ENCODE results near the gene MYBPH. TPM values are rescaled to one million over a fixed set of nuclear protein-coding genes. Genes with fewer than 3 reads are reported as not detected.

MYBPH gene
- polyA plus RNA-seq, 1 donor = 0.45 TPM

- no peaks in the 10 kb centered on the region for H3K27me3 ChIP-seq (ENCODE audit: control insufficient read depth, insufficient read depth, low read length)
- no peak overlapping the region for H3K27ac ChIP-seq (ENCODE audit: low read length)
- H3K36me3 ChIP-seq (ENCODE audit: control insufficient read depth, insufficient read depth, low read length) = no peaks in the 10 kb centered on the region
- no peak for DNase-seq
- H3K9me3 ChIP-seq (ENCODE audit: control insufficient read depth, low read depth, low read length) = no peaks in the 10 kb centered on the region
- WGBS (ENCODE audit: insufficient coverage, low lambda C conversion rate) = 92% methylated on average over 2 of the region's 8 CpGs
- H3K4me3 ChIP-seq (ENCODE audit: low read length) = no peak overlapping the region
- peaks cover 3% of the 10 kb centered on the region for H3K4me1 ChIP-seq (ENCODE audit: control insufficient read depth, insufficient read depth, low read length)
These were observed 35.6 kb downstream of the MYBPH start for GRCh38 chr1:203139976-203140475.

GRCh38 chr1:203138066-203138465 is 37.6 kb downstream of the MYBPH start:
- H3K27ac ChIP-seq (ENCODE audit: low read length) = no peak overlapping the region
- 80% methylated on average over 2 of the region's 3 CpGs for WGBS (ENCODE audit: insufficient coverage, low lambda C conversion rate)

GRCh38 chr1:203137324-203137723 is 38.3 kb downstream of the MYBPH start:
- 92% methylated on average over 4 of the region's 4 CpGs for WGBS (ENCODE audit: insufficient coverage, low lambda C conversion rate)
- Histone ChIP-seq H3K9me3 (ENCODE audit: control insufficient read depth, low read depth, low read length) (no peaks in the 10 kb centered on the region), H3K4me1 (ENCODE audit: control insufficient read depth, insufficient read depth, low read length) (peaks cover 3% of the 10 kb centered on the region)

More at GRCh38 chr1:203138066-203138465, 37.6 kb downstream of the MYBPH start:
- H3K4me1 ChIP-seq (ENCODE audit: control insufficient read depth, insufficient read depth, low read length) = peaks cover 3% of the 10 kb centered on the region
- H3K36me3 ChIP-seq (ENCODE audit: control insufficient read depth, insufficient read depth, low read length) = no peaks in the 10 kb centered on the region
- H3K27me3 ChIP-seq (ENCODE audit: control insufficient read depth, insufficient read depth, low read length) = no peaks in the 10 kb centered on the region
- DNase-seq = no peak
- H3K4me3 ChIP-seq (ENCODE audit: low read length) = no peak overlapping the region
- H3K9me3 ChIP-seq (ENCODE audit: control insufficient read depth, low read depth, low read length) = no peaks in the 10 kb centered on the region

GRCh38 chr1:203136409-203137042 is 39.1 kb downstream of the MYBPH start:
- Histone ChIP-seq H3K27me3 (ENCODE audit: control insufficient read depth, insufficient read depth, low read length) (no peaks in the 10 kb centered on the region), H3K9me3 (ENCODE audit: control insufficient read depth, low read depth, low read length) (no peaks in the 10 kb centered on the region), H3K36me3 (ENCODE audit: control insufficient read depth, insufficient read depth, low read length) (no peaks in the 10 kb centered on the region), H3K4me3 (ENCODE audit: low read length) (no peak overlapping the region), H3K4me1 (ENCODE audit: control insufficient read depth, insufficient read depth, low read length) (peaks cover 3% of the 10 kb centered on the region), H3K27ac (ENCODE audit: low read length) (no peak overlapping the region)
- no peak for DNase-seq
- WGBS (ENCODE audit: insufficient coverage, low lambda C conversion rate) = no CpG with 5 or more reads among the region's 1 CpG

More at GRCh38 chr1:203137324-203137723, 38.3 kb downstream of the MYBPH start:
- H3K27ac ChIP-seq (ENCODE audit: low read length) = no peak overlapping the region
- no peak overlapping the region for H3K4me3 ChIP-seq (ENCODE audit: low read length)
- H3K27me3 ChIP-seq (ENCODE audit: control insufficient read depth, insufficient read depth, low read length) = no peaks in the 10 kb centered on the region
- no peak for DNase-seq
- H3K36me3 ChIP-seq (ENCODE audit: control insufficient read depth, insufficient read depth, low read length) = no peaks in the 10 kb centered on the region

- Histone ChIP-seq H3K9me3 (ENCODE audit: control insufficient read depth, low read depth, low read length) (no peaks in the 10 kb centered on the region), H3K4me3 (ENCODE audit: low read length) (no peak overlapping the region), H3K27me3 (ENCODE audit: control insufficient read depth, insufficient read depth, low read length) (no peaks in the 10 kb centered on the region), H3K4me1 (ENCODE audit: control insufficient read depth, insufficient read depth, low read length) (peaks cover 3% of the 10 kb centered on the region), H3K27ac (ENCODE audit: low read length) (no peak overlapping the region), H3K36me3 (ENCODE audit: control insufficient read depth, insufficient read depth, low read length) (no peaks in the 10 kb centered on the region)
- no CpG with 5 or more reads among the region's 8 CpGs for WGBS (ENCODE audit: insufficient coverage, low lambda C conversion rate)
- DNase-seq = peak in 1 of 2 donors; percentile 38
These were observed 39.9 kb downstream of the MYBPH start for GRCh38 chr1:203135636-203136305.

GRCh38 chr1:203133970-203134725 is 41.5 kb downstream of the MYBPH start:
- Histone ChIP-seq H3K27ac (ENCODE audit: low read length) (no peak overlapping the region), H3K27me3 (ENCODE audit: control insufficient read depth, insufficient read depth, low read length) (no peaks in the 10 kb centered on the region), H3K4me1 (ENCODE audit: control insufficient read depth, insufficient read depth, low read length) (peaks cover 3% of the 10 kb centered on the region), H3K36me3 (ENCODE audit: control insufficient read depth, insufficient read depth, low read length) (no peaks in the 10 kb centered on the region), H3K4me3 (ENCODE audit: low read length) (no peak overlapping the region), H3K9me3 (ENCODE audit: control insufficient read depth, low read depth, low read length) (no peaks in the 10 kb centered on the region)
- DNase-seq = no peak
- no CpG with 5 or more reads among the region's 12 CpGs for WGBS (ENCODE audit: insufficient coverage, low lambda C conversion rate)

GRCh38 chr1:203131548-203132200 is 44.0 kb downstream of the MYBPH start:
- no peak overlapping the region for H3K27ac ChIP-seq (ENCODE audit: low read length)
- H3K36me3 ChIP-seq (ENCODE audit: control insufficient read depth, insufficient read depth, low read length) = no peaks in the 10 kb centered on the region
- no peak overlapping the region for H3K4me3 ChIP-seq (ENCODE audit: low read length)
- H3K9me3 ChIP-seq (ENCODE audit: control insufficient read depth, low read depth, low read length) = no peaks in the 10 kb centered on the region
- H3K27me3 ChIP-seq (ENCODE audit: control insufficient read depth, insufficient read depth, low read length) = peaks cover 21% of the 10 kb centered on the region
- WGBS (ENCODE audit: insufficient coverage, low lambda C conversion rate) = no CpG with 5 or more reads among the region's 9 CpGs
- H3K4me1 ChIP-seq (ENCODE audit: control insufficient read depth, insufficient read depth, low read length) = peaks cover 15% of the 10 kb centered on the region
- no peak for DNase-seq

- peaks cover 21% of the 10 kb centered on the region for H3K4me1 ChIP-seq (ENCODE audit: control insufficient read depth, insufficient read depth, low read length)
- no peak overlapping the region for H3K27ac ChIP-seq (ENCODE audit: low read length)
- no peak overlapping the region for H3K4me3 ChIP-seq (ENCODE audit: low read length)
- H3K36me3 ChIP-seq (ENCODE audit: control insufficient read depth, insufficient read depth, low read length) = no peaks in the 10 kb centered on the region
- H3K27me3 ChIP-seq (ENCODE audit: control insufficient read depth, insufficient read depth, low read length) = peaks cover 33% of the 10 kb centered on the region
- no peak for DNase-seq
- WGBS (ENCODE audit: insufficient coverage, low lambda C conversion rate) = no CpG with 5 or more reads among the region's 3 CpGs
- no peaks in the 10 kb centered on the region for H3K9me3 ChIP-seq (ENCODE audit: control insufficient read depth, low read depth, low read length)
These were observed 45.2 kb downstream of the MYBPH start for GRCh38 chr1:203130358-203130985.

- 100% methylated on average over 1 of the region's 7 CpGs for WGBS (ENCODE audit: insufficient coverage, low lambda C conversion rate)
- no peak for DNase-seq
- no peak overlapping the region for H3K27ac ChIP-seq (ENCODE audit: low read length)
- peaks cover 18% of the 10 kb centered on the region for H3K4me1 ChIP-seq (ENCODE audit: control insufficient read depth, insufficient read depth, low read length)
- no peaks in the 10 kb centered on the region for H3K9me3 ChIP-seq (ENCODE audit: control insufficient read depth, low read depth, low read length)
- H3K36me3 ChIP-seq (ENCODE audit: control insufficient read depth, insufficient read depth, low read length) = no peaks in the 10 kb centered on the region
- H3K27me3 ChIP-seq (ENCODE audit: control insufficient read depth, insufficient read depth, low read length) = peaks cover 41% of the 10 kb centered on the region
- H3K4me3 ChIP-seq (ENCODE audit: low read length) = no peak overlapping the region
These were observed 46.0 kb downstream of the MYBPH start for GRCh38 chr1:203129501-203130231.

Measured in large intestine (tissue), 3 donors.